Fibroblast of skin of abdomen (primary cell): ENCODE data around the gene OLA1.

Experiments
- DNase-seq: peaks from one replicate; pipeline ENCODE4 v3.0.0-alpha.2; 2013

The OLA1 gene

DNA sequence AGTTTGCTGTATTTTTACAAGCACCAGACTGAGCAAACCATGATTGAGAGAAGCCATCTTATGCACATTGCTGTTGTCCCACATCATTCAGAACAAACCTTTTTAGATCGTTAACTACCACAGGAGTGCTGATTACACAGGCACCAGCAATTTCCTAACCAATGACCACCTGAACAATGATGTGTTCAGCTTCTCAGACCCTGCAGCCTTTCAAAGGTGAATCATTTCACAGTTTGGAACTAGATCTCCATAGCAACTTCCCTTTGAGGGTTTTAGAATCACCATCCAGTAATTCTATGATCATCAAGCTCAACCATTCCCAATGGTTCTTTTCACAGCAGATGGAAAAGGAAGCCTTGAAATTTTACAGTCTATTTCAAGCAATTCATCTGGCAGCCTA, 71.4 kb downstream of the OLA1 start:
- peak; percentile 36 for DNase-seq

DNA sequence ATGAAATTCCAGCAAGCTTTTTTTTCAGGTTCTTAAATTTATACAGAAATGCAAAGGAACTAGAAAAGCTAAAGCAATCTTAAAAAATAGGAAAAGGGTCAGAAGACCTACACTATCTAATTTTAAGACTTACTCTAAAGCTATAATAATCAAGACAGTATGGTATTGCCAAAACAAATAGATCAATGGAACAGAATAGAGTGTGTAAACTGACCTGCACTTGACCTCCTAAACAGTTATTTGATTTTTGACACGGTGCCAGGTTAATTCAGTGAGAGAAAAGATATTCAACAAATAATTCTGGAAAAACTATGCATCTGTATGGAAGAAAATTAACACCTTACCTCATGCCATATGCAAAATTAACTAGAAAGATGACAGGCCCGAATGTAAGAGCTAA, 73.6 kb downstream of the OLA1 start:
- no peak for DNase-seq

DNA sequence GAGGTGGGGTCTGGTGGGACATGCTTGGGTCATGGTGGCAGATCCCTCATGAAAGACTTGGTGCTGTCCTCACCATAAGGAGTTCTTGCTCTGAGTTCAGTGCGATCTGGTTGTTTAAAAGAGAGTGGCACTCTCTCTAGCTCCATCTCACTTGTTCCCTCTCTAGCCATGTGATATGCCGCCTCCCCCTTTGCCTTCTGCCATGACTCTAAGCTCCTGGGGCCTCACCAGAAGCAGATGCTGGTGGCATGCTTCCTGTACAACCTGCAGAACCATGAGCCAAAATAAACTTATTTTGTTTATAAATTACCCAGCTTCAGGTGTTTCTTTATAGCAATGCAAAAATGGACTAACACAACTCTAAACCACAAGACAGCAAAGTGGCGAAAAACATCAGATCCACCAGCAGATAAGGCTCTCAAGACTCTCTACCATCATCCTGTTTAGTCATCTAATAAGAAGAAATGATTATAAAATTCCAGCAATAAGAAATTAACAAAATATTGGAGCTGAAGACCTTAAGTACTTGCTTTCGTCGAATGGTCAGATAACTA, 75.5 kb downstream of the OLA1 start:
- DNase-seq = no peak

DNA sequence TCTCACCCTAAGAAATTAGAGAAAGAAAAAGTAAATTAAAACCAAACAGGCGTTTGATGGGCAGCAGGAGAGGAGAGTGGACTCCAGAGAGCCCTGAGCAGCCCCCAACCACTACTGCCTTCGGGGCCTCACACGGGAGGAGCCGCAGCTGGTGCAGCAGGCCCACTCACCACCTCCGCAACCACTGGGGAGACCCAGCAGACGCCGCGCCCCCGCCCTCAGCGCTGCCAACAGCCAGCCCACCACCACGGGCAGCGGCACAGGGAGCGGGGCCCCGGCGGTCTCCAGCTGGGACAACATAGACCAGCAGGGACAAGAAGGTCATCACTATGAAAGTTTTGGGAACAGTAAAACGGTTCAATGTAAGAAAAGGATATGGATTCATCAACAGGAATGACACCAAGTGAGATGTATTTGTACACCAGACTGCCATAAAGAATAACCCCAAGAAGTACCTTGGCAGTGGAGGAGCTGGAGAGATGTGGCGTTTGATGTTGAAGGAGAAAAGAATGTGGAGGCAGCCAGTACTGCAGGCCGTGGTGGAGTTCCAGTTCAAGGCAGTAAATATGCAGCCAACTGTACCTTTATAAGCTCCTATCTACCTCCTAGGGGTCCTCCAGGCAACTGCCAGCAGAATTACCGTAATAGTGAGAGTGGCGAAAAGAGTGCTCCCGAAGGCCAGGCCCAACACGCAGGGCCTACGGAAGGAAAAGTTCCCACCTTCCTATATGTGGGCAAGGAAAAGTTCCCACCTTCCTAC, 76.5 kb downstream of the OLA1 start:
- no peak for DNase-seq

DNA sequence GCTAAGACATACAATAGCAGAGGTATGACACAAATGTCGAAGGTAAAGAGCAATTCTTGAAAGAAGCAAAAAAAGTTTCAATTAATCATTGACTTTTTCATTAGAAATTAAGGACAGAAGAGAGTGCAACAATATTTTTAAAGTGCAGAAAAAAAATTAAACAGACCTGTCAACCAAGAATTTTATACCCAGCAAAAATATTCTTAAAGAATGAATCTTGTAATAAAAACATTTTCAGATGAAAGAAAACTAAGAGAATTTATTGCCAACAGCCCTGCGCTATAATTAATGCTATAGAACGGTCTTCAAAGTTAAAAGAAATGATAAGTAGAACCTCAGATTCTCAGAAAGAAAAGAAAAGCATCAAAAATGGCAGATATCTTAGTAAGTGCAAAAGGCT, 79.0 kb downstream of the OLA1 start:
- no peak for DNase-seq

DNA sequence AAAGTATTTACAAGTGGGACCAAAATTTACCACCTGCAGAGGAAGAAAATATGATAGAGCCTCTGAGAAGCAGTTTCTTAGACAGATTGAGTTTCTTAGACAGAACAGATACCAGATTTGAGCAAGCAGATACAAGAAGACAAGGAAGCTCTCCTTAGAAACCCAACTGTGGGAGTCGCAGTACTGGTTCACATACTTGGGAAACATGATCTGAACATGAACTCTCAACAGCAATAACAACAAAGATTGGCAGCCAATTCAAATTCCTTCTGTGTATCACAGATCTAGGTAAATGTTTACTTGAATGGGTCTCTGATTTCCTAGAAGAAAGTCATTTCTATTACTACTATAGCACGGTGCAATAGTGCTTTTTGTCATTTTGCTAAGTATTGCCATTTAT, 82.1 kb downstream of the OLA1 start:
- no peak for DNase-seq

DNA sequence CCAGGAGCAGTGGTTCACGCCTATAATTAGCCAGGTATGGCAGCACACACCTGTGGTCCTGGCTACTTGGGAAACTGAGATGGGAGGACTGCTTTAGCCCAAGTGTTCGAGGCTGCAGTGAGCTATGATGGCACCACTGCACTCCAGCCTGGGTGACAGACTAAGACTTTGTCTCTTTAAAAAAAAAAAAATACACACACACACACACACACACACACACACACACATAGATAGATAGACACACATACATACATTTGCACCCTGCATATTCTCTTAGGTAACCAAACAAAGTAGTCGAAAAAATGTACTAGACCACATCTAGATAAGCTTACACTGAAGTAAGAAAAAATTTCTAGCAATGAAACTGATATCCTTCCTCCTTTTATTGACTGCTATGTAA, 86.8 kb downstream of the OLA1 start:
- no peak for DNase-seq

DNA sequence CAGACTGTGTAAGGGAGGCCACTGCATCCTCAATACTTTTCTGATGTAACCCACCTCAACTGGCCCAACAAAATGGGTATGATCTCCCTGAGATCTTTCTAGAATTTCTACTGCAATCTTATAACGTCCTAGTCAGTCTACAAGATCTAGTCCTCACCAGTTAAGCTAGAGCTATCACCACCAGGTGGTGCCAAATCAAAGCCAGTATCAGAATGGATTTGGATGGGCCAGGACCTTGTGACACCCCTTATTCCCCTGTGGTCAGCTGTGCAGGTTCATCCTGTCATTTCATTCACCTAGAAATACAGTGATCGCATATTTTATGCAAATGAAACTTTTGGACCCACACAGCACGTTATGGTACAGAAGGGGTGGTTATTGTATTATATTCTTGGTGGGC, 90.3 kb downstream of the OLA1 start:
- DNase-seq = peak; percentile 40

DNA sequence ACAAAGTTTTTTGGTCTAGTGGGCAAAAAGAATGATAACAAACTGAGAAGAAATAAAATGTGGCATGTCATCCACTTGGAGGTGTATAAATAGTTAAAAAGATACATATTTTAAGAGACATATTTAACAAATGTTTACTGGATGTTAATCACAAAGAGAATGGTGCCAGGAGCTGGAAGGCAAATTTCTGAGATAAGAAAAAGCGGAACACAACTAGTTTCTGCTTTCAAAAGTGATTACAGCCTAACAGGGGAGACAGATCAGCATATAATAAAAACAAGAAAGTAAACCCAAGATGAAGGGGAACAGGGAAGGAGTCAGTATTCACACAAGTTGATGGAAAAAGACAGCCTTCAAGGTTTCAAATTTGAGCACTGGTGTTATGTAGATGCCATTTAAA, 91.3 kb downstream of the OLA1 start:
- DNase-seq = no peak

DNA sequence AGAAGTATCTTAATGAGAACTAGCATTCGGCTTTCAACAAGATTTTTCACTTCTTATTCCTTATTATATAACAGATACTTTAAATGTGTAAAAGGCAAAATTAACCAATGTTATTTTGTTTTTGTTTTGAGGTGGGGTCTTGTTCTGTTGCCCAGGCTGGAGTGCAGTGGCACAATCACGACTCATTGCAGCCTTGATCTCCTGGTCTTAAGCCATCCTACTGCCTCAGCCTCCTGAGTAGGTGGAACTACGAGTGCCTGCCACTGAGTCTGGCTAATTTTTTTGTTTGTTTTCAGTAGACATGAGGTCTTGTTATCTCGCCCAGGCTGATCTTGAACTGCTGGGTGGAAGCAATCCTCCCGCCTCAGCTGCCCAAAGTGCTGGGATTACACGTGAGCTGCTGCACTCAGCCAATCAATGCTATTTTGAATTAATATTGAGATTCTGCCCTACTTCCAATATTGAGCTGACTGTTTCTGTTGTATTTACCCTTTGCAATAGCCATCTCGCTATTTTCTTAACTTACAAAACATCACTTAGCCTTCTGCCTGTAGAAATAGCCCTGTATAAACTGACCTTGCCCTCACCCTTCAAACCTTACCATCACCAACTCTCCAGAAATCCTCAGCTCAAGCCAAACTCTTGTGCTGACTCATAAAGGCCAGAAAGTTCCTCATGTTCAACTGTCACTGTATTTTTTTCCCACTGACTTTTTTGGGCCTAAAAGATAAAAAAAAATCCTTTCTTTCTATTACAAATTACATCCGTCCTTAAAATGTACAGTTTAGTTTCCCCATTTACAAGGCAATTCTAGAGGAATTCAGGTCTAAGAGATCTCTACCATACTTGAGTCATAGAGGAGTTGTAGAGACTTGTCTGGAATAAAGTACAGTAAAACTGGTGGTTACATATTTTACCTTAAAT, 94.3 kb downstream of the OLA1 start:
- peak; percentile 43 for DNase-seq

DNA sequence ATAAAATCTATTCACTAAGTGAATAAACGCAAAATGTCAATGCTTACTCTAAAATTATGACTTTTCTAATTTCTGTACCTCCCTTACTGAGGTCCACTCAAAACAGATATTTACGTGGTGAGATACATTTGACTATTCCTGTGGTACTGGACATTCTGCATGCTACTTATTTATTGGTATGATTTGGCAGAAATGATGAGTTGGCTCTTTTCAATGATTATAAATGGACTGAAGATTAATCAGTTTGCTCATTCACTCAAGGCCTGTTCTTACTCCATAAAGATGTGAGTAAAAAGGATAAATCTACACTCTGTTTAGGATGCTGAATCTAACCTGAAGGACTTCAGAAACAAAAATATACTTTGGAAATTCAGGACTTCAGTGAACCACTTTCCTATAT, 98.8 kb downstream of the OLA1 start:
- no peak for DNase-seq

DNA sequence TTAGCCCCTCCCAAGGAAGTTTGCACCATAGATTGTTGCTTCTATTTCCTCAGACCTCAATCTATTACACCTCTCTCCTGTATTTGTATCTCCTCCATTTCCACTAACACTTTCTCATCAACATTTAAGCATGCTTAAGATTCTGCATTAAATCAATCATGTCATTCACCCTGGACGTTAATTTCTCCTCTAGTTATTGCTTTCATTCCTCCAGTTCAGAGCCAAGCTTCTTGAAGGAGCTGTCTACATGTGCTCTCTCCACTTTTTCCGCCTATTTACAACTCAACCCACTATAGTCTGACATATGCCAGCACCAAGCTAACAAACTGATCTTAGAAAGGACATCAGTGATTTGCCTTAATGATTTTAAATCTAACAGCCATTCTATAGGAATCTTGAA, 99.5 kb downstream of the OLA1 start:
- DNase-seq = no peak

DNA sequence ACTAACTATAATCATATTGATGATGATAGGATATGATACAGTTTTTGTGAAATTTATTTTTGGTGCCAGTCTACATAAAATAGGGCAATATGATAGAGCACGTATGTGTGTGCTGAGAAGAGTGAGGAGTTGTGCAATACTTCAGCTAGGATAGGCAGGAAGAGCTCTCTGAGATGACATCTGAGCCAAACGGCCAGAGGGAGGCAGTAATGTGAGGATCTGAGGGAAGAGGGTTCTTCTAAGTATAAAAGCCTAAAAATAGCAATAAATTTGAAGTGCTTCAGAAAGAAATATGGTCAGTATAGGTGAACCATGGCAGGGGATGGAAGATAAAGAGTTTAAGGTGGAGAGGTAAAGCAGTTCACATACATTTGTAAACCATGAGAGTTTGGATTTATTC, 102.5 kb downstream of the OLA1 start:
- no peak for DNase-seq

DNA sequence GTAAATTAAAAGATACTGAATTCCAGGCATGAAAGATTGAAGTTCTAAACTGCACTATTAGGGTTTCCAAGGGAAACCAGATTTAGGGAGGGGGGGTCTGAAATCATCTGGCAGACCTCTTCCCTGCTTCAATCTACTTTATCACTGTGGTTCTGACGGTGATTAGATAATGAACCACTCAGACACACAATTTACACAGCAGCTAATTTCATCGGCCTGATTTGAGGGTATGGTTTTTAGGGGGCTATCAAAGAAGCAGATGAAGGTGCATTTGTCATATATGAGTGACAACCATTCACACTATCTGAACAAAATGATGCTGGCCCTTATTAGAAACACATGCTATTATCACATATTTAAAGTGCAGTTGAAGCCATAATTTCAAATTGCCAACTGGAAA, 106.0 kb downstream of the OLA1 start:
- no peak for DNase-seq

DNA sequence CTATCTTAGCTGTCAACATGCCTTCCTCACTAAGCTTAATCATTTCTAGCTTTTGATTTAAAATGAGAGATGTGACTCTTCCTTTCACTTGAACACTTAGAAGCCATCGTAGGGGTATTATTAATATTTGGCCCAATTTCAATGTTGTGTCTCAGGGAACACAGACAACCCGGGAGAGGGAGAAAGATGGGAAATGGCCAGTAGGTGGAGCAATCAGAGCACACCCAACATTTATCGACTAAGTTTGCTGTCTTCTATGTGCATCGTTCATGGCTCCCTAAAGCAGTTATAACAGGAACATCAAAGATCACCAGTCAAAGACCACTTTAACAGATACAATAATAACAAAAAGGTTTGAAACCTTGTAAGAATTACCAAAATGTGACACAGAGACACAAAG, 110.2 kb downstream of the OLA1 start:
- no peak for DNase-seq

DNA sequence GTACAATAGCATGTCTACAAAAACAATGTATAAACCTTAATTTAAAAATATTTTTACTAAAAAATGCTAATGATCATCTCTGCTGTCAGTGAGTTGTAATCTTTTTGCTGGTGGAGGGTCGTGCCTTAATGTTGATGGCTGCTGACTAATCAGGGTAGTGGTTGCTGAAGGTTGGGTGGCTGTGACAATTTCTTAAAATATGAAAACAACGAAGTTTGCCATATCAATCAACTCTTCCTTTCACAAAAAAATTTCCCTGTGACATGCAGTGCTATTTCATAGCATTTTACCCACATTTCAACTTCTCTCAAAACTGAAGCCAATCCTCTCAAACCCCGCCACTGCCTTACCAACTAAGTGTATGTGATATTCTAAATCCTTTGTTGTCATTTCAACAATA, 112.4 kb downstream of the OLA1 start:
- peak; percentile 39 for DNase-seq

DNA sequence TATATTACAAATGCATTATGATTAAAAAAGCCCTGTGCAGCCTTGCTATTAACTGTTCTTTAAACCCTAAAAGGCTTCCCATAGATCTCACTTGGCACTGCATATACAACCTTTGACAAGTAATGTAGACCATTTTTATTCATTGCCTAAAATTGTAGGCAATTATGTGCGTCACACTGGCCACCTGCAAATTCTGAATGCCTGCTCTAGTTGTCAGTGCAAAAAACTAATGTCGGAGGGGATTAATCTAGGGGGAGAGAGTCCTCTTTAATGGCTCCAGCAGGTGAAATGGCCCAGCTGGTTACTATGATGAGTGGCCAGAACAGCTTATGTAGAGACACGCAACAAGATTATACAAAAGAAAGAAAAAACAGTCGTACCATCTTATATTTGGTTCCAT, 123.2 kb downstream of the OLA1 start:
- DNase-seq = no peak

DNA sequence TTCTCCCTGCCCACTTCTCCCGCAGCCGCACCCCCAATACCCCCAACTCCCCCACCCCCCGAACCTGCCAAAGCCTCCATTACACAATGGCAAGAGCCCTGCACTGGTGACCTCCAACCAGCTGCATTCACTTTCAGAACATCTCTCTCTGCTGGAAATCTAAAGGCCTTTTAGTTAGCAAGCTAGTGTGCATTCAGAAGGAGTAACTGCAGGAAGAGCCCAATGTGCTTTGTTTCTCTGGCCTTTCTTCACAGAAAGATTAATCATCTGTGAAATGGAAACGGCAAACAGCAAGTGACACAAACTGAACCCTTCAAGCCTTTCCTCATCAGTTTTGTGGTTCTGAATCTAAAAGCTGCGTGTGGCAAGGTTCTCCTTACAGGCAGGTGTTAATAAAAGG, 124.2 kb downstream of the OLA1 start:
- no peak for DNase-seq

DNA sequence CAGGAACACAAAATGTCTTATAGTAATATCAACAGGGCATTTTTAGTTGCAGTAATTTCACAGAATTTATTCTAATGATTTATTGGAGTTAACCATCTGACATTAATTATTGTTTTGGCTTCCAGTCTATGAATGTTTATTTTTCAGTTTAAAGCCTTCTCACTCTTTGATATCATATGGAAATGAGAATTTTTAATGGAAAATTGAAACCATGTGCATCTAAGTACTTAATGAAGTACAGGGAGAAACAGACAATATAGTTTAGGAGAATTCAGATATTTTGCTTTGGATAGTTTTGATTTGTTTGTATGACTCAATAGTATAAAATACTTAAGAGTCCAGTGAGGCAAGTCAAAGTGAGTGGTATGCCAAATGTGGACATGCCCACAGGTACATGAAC, 126.1 kb downstream of the OLA1 start:
- peak; percentile 36 for DNase-seq

DNA sequence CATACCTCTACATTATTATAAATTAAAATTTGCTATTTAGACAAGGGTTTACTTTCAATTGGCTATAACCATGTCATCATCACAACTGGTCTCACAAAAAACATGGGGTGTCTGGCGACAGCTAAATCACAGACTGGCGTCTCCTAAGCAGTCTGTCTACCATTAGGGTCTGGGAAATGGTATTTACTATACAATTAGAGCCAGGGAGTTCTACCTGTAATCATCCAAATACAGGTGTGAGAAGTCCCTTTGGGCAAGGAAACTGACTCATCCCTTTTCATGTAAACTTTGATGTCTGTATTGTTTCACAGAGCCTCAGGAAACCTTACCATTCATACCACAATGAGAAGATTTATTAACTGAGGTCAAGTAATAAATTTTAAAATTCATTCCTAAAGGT, 126.7 kb downstream of the OLA1 start:
- DNase-seq = no peak

DNA sequence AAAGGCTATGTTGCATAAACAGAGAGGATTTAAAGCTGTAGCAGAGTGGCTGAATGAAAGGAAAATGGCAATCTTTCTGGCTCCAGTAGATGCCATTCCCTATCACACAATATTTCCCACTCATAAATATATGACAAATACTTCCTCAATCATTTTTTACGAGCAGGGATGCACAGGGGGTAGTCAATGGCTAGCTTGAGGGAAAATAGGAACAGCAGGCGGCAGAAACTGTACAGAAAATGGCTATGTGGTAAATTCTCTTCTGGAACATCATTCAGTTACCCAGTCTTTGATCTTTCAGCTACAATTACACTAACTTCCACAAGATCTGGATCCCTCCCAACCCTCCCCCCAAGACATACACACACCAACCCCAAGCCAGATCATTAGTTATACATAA, 127.2 kb downstream of the OLA1 start:
- peak; percentile 29 for DNase-seq

DNA sequence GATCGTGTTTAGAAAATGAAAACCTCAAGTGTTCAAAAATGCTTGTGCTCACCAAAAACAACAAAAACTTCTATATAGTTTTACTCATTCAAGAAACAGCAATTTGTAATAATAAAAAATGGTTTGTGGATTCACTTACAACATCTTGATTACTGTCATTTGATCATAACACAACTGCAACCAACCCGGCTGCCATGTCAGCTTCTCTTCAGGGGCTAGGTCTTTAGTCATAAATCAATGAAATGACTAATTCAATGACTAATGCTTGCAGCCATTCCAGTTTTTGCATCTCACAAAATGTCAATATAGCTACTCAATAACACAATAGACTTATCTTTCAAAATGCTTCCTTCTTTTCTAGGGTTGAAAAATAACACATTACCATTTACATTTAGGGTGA, 128.0 kb downstream of the OLA1 start:
- DNase-seq = peak; percentile 62
